Activated T-cell treated with anti-CD3 and anti-CD28 coated beads, Interleukin-2, amount 50 U/mL, for 72 hours (primary cell): ENCODE measurements around the gene AFG3L2. TPM values are rescaled to one million over a fixed set of nuclear protein-coding genes. Genes with fewer than 3 reads are reported as not detected.

Source experiments
- ATAC-seq, 2 donors: fragments of 150-1000 bp; cut with Tn5 transposase; replicated peaks in 1 of 2; 2 replicates each; pipeline ENCODE4 v1.10.0; 2021; ENCODE audit warnings: moderate library complexity in 2 of 2, mild to moderate bottlenecking in 1 of 2
- DNase-seq, 2 donors: peaks; one replicate each; pipeline ENCODE4 v3.0.0; 2021 to 2022; ENCODE audit warnings: mixed read lengths in 1 of 2
- H3K27ac Mint-ChIP-seq: one replicate; pipeline ENCODE4 v1.8.0; 2022; ENCODE audit warnings: mild to moderate bottlenecking, moderate library complexity, mixed read lengths
- H3K27me3 Mint-ChIP-seq: one replicate; pipeline ENCODE4 v1.8.0; 2022; ENCODE audit warnings: low read depth, mixed read lengths
- H3K36me3 Mint-ChIP-seq, 2 donors: one replicate each; pipeline ENCODE4 v1.8.0; 2022; ENCODE audit warnings: mixed read lengths in 2 of 2, mild to moderate bottlenecking in 1 of 2; ENCODE audit not compliant: insufficient read depth in 2 of 2
- H3K4me1 Mint-ChIP-seq: one replicate; pipeline ENCODE4 v1.8.0; 2022; ENCODE audit warnings: low read depth, mixed read lengths
- H3K4me3 Mint-ChIP-seq, 2 donors: one replicate each; pipeline ENCODE4 v1.8.0; 2022; ENCODE audit warnings: mild to moderate bottlenecking in 2 of 2, mixed read lengths in 2 of 2, moderate library complexity in 2 of 2
- H3K9me3 Mint-ChIP-seq, 2 donors: one replicate each; pipeline ENCODE4 v1.8.0; 2022; ENCODE audit warnings: mixed read lengths in 2 of 2
- total RNA-seq, 2 donors: library from RNA; stranded (reverse); gene quantifications; one replicate each; pipeline ENCODE4 v1.2.3, GENCODE V29; 2022

The AFG3L2 gene
- total RNA-seq, 2 donors from 2014 or later: 45.7 to 56.7 TPM

DNA sequence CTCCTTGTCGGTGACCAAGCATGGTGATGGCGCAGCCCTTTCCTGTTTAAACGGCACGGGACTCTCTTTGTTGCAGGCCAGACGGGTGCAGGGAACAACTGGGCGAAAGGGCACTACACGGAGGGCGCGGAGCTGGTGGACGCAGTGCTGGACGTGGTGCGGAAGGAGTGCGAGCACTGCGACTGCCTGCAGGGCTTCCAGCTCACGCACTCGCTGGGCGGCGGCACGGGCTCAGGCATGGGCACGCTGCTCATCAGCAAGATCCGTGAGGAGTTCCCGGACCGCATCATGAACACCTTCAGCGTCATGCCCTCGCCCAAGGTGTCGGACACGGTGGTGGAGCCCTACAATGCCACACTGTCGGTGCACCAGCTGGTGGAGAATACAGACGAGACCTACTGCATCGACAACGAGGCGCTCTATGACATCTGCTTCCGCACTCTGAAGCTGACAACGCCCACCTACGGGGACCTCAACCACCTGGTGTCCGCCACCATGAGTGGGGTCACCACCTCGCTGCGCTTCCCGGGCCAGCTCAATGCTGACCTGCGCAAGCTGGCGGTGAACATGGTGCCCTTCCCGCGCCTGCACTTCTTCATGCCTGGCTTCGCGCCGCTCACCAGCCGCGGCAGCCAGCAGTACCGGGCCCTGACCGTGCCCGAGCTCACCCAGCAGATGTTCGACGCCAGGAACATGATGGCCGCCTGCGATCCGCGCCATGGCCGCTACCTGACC lies 51.9 kb downstream of the AFG3L2 start:
- Mint-ChIP-seq H3K4me1 (no peaks in the 10 kb centered on the region), H3K9me3 (no peaks in the 10 kb centered on the region), H3K27me3 (no peaks in the 10 kb centered on the region), H3K27ac (no peak overlapping the region), H3K36me3 (peaks cover 7 to 16% of the 10 kb centered on the region in 2 donors), H3K4me3 (no peak overlapping the region)
- ATAC-seq: no peak
- no peak for DNase-seq

DNA sequence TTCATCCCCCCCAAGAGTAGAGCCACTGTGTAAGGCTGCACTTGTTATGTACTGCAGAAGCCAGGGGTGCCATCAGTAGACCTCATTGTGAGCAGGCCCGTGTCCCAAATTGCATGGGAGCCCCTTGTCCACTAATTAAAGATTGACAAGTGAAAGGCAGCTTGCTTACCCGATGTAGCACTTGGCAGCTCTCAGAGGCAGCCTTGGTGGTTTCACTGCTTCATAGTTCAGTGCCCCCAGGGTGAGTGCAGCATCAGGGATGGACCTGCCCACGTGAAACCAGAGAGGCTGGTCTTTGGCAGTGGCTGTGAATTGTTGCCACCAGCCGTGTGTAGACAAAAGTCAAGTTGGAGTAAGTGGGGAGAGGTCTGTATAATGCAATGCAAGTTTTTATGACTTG lies 55.7 kb downstream of the AFG3L2 start:
- Mint-ChIP-seq H3K4me1 (no peaks in the 10 kb centered on the region), H3K36me3 (peaks cover 3 to 7% of the 10 kb centered on the region in 2 donors), H3K27me3 (no peaks in the 10 kb centered on the region), H3K27ac (peak overlapping the region; percentile 68), H3K4me3 (no peak overlapping the region), H3K9me3 (no peaks in the 10 kb centered on the region)
- DNase-seq (no peak), ATAC-seq (no peak)

DNA sequence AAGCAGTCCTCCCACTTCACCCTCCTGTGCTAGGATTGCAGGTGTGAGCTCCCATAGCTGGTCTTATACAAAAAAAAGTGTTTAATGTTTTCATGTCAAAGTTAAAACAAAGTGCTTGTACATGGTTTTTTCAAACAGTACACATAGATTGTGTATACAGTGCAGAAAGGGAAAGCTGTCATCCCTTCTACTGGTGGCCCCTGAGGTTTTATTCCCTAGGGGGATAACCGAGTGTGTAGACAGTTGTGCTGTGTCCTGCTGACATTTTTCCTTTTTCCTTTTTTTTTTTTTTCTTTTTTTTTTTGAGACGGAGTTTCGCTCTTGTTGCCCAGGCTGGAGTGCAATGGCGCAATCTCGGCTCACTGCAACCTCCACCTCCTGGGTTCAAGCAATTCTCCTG lies 58.2 kb downstream of the AFG3L2 start:
- no peaks in the 10 kb centered on the region for H3K9me3 Mint-ChIP-seq
- no peak for ATAC-seq

DNA sequence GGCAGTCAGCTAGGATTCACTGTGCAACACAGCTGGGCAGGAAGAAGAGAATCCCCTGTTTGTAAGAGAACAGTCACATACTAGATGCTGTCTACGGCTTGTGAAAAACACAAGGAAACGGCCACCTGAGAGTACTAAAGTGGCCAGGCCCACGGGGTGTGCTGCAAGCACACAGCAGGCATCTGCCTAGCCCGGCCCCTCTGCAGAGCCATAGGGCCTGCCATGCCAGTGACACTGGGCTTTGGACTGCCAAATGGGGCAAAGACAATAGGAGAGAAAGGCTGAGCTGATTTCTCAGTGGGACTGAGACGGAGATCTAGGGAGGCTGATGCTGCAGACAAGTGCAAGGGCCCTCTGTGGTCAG lies 58.7 kb downstream of the AFG3L2 start:
- Mint-ChIP-seq H3K4me3 (no peak overlapping the region), H3K36me3 (no peaks in the 10 kb centered on the region), H3K4me1 (no peaks in the 10 kb centered on the region), H3K27me3 (no peaks in the 10 kb centered on the region), H3K27ac (no peak overlapping the region), H3K9me3 (no peaks in the 10 kb centered on the region)
- DNase-seq (no peak), ATAC-seq (no peak)

More for the DNA sequence above, 58.2 kb downstream of the AFG3L2 start:
- no peaks in the 10 kb centered on the region for H3K27me3 Mint-ChIP-seq
- no peak overlapping the region for H3K4me3 Mint-ChIP-seq
- no peak for DNase-seq
- H3K4me1 Mint-ChIP-seq: no peaks in the 10 kb centered on the region
- H3K36me3 Mint-ChIP-seq: no peaks in the 10 kb centered on the region
- H3K27ac Mint-ChIP-seq: no peak overlapping the region

DNA sequence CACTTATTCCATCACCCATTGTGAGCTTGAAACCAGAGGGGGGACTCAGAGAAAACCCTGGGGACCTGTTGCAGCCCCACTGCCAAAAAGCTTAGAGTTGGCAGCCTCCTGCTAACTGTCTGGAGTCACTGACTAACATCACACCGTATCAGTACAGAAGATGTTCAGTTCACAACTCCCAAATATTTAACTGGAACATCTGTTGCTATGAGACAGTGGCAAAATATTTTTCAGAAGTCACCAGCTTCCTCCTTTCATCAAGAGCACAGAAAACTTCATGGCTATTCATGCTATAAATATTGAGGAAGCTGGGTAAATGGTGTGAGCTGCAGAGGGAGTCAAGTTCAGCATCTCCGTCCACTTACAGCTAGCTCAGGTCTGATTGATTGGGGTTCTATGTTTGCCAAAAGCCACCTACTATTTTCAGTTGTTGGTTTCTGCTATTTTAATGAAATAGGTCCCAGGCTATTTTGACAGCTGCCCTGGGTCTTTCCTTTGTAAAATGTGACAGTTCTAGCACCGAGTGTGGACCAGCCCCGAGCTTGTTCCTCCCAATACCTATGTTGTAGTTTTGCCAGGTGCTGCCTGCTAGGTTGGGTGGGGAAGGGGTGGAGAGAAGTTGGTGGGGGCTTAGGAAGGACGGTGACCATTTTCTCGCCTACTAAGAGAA lies 59.2 kb downstream of the AFG3L2 start:
- no peak for ATAC-seq
- Mint-ChIP-seq H3K4me1 (no peaks in the 10 kb centered on the region), H3K27me3 (no peaks in the 10 kb centered on the region), H3K27ac (no peak overlapping the region), H3K9me3 (peaks cover 2% of the 10 kb centered on the region in 2 donors), H3K36me3 (no peaks in the 10 kb centered on the region), H3K4me3 (no peak overlapping the region)
- no peak for DNase-seq

DNA sequence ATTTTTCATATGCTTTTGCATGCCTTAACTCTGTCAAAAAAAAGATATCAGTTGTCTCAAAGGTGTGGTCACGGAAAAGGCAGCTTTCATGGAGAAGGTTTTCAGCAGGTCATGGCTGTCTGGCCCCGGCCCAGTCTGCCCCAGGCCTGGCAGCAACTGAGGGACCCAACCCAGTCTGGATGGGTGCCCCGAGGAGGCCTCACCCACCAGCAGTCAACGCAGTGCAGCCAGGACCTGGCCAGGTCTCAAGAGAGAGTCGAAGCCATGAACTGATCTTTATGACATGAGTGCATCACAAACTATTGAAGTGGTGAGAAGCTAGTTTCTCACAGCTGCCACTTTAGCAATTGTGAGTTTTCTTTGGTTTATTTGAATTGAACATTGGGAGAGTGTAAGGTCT lies 61.1 kb downstream of the AFG3L2 start:
- DNase-seq (no peak), ATAC-seq (no peak)
- no peak overlapping the region for H3K4me3 Mint-ChIP-seq
- H3K9me3 Mint-ChIP-seq: peaks cover 2% of the 10 kb centered on the region in 2 donors
- no peaks in the 10 kb centered on the region for H3K27me3 Mint-ChIP-seq
- peaks cover 2 to 6% of the 10 kb centered on the region in 2 donors for H3K36me3 Mint-ChIP-seq
- no peaks in the 10 kb centered on the region for H3K4me1 Mint-ChIP-seq
- H3K27ac Mint-ChIP-seq: no peak overlapping the region

DNA sequence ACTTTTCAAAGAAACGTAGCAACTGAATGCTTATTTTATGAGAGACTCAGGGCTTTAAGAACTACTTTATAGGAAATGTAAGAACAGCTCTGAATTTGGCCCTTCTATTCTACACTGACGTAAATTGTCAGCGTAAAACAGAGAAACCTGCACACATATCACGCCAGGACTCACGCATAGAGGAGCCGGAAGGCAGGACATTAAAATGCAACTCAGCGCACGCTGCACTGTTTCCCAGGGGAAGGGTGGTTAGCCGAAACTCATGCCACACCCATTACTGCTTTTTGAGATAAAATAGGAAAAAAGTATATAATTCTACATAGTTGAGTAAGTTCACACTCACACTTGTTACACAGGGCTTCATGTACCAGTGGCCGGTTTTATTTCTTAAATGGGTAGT lies 61.5 kb downstream of the AFG3L2 start:
- Mint-ChIP-seq H3K36me3 (peaks cover 2 to 6% of the 10 kb centered on the region in 2 donors), H3K9me3 (peaks cover 2% of the 10 kb centered on the region in 2 donors), H3K27ac (no peak overlapping the region), H3K4me3 (no peak overlapping the region), H3K4me1 (no peaks in the 10 kb centered on the region), H3K27me3 (peaks cover 4% of the 10 kb centered on the region)
- DNase-seq: no peak
- ATAC-seq: no peak

DNA sequence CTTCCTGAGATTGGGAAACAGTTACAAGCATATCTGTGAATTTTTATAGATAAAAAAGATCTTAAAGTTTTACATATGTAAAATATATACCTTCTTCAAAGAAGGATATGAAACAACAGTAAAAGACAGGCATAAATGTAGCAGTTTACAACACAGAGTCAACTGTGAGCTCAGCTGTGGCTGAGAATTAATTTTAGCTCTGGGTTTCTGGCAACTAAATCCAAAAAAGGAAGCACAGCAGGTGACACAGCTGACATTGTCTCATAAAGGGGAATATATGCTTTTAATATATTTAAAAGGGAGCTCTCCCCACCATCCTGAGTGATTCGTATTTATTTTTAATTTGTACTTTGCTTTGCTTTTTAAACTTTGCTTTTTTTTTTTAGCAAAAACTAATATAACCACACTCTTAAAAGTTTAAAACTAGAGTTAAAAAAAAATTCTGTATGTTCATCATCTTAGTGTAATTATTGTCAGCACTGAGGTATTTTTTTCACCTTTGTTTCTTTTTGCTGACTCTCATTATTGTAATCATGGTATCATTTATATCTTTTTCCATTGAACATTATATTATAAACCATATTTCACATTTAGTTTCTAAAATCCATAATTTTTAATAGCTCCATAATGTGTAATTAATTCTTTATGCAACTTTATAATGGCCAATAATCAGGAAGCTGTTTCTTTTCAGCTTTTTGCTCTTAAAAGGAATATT lies 62.3 kb downstream of the AFG3L2 start:
- DNase-seq (no peak), ATAC-seq (no peak)
- no peak overlapping the region for H3K4me3 Mint-ChIP-seq
- no peak overlapping the region for H3K27ac Mint-ChIP-seq
- no peaks in the 10 kb centered on the region for H3K4me1 Mint-ChIP-seq
- peaks cover 2% of the 10 kb centered on the region in 2 donors for H3K9me3 Mint-ChIP-seq
- H3K36me3 Mint-ChIP-seq: peaks cover 2 to 7% of the 10 kb centered on the region in 2 donors
- H3K27me3 Mint-ChIP-seq: peaks cover 8% of the 10 kb centered on the region

DNA sequence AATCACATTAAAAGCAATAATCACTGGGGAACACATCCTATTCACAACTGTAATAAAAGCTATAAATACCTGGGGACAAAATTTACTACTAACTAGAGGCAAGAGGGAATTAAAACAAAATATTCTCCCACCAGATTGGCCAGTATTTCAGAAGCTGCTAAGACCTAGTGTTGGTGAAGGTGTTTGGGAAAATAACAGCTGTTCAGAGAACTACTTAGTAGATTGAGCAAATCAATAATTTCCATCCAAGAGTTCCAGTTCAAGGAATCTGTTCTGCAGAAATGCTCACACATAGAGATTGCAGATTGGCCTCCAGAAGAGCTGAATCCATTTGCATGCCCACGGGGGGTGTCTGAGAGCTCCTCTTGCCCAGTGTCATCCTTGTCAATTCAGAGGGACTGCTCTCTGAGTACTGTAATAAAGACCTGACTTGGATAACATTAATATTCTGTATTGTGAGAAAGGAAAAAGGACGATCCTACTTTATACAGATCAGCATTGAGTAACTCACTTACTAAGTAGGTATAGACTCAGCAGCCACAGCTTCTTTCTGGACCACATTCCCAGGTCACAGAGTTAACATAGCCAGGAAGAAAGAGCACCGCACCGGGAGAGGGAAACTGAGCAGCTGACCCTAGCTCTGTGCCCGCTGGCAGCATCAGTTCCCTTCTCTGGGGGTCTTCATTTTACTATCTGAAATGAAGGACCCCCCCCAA lies 63.3 kb downstream of the AFG3L2 start:
- peaks cover 6 to 10% of the 10 kb centered on the region in 2 donors for H3K36me3 Mint-ChIP-seq

DNA sequence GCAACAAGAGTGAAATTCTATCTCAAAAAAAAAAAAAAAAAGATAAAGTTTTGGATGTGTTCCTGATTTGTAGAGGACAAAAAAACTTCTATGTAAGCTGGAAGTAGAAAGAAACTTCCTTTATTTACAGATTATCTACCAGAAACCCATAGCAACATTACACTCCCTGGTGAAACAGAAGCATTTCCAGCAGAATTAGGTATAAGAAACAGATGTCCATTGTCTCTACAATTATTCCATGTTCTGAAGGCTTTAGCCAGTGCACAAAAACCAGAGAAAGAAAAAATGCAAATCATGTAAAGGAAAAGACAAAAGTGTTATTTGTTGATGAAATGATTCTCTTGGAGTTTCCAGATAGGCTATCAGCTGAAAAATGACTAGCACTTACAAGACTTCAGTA lies 64.1 kb downstream of the AFG3L2 start:
- ATAC-seq (no peak), DNase-seq (no peak)
- Mint-ChIP-seq H3K27me3 (peaks cover 18% of the 10 kb centered on the region), H3K36me3 (peaks cover 6 to 10% of the 10 kb centered on the region in 2 donors), H3K4me3 (no peak overlapping the region), H3K4me1 (no peaks in the 10 kb centered on the region), H3K27ac (no peak overlapping the region), H3K9me3 (peaks cover 2% of the 10 kb centered on the region in 2 donors)

More for the DNA sequence above, 63.3 kb downstream of the AFG3L2 start:
- Mint-ChIP-seq H3K4me1 (no peaks in the 10 kb centered on the region), H3K27me3 (peaks cover 18% of the 10 kb centered on the region), H3K27ac (no peak overlapping the region), H3K4me3 (no peak overlapping the region), H3K9me3 (peaks cover 2% of the 10 kb centered on the region in 2 donors)
- DNase-seq: no peak
- no peak for ATAC-seq

DNA sequence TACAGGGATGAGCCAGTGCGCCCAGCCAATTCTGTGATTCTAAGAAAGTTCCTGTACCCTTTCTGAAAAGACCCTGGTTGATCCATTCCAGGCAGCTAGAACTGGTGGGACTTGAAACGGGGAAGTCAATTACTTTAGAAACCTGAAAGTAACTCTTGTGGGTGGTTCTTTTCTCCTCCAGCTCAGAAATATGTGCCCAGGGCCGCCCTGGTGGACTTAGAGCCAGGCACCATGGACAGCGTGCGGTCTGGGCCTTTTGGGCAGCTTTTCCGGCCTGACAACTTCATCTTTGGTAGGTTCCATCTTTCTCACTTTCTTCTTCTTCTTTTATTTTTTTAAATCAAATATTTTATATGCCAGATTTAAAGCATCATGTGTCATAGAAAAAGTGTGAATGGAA lies 66.3 kb downstream of the AFG3L2 start:
- no peak overlapping the region for H3K4me3 Mint-ChIP-seq
- ATAC-seq (no peak), DNase-seq (no peak)
- H3K27me3 Mint-ChIP-seq: peaks cover 36% of the 10 kb centered on the region
- H3K27ac Mint-ChIP-seq: no peak overlapping the region
- peaks cover 10% of the 10 kb centered on the region for H3K4me1 Mint-ChIP-seq
- H3K9me3 Mint-ChIP-seq: peaks cover 2% of the 10 kb centered on the region in 2 donors
- H3K36me3 Mint-ChIP-seq: peaks cover 6 to 10% of the 10 kb centered on the region in 2 donors

DNA sequence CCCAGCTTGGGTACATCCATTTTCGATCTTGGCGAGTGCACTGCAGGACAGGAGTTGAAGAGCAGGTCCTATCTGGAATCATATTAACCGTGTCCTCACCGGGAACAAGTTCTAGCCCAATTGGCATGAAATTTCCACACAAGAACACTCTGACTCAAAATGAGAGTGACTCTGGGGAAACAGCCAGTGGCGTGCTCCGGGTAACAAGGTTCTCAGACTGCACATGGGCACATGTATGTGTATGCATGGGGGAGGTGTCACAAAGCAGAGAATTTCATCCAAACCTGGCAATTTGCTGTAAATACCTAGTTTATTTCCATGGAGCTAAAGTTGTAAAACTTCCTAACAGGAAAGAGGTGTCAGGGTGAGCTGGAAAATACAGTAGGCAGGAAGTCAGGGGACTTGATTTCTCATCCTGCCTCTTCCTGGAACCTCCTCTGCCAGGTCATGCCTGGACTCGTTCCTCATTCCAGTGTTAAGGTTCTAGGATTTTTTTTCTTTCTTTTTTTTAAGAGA lies 67.3 kb downstream of the AFG3L2 start:
- peak overlapping the region; percentile 68 to 75 for H3K4me3 Mint-ChIP-seq
- peaks cover 6 to 10% of the 10 kb centered on the region in 2 donors for H3K36me3 Mint-ChIP-seq
- peaks cover 2% of the 10 kb centered on the region in 2 donors for H3K9me3 Mint-ChIP-seq
- H3K27me3 Mint-ChIP-seq: peaks cover 46% of the 10 kb centered on the region
- peaks cover 10% of the 10 kb centered on the region for H3K4me1 Mint-ChIP-seq
- DNase-seq (no peak), ATAC-seq (no peak)
- H3K27ac Mint-ChIP-seq: no peak overlapping the region
